ENCODE data around the gene CSMD2. TPM values are rescaled to one million over a fixed set of nuclear protein-coding genes. Genes with fewer than 3 reads are reported as not detected.

The CSMD2 gene
- polyA plus RNA-seq, 1 experiment = 1.8 TPM

GRCh38 chr1:33849211-33849610, 315.8 kb downstream of the CSMD2 start:
- ChIA-PET CTCF (interaction anchor here (0.6 to 0.9 kb wide), 2 partner anchors 47 to 314 kb away, joined by 3 to 4 read pairs; no protein-coding TSS in a partner anchor), POLR2A (interaction anchor here (0.6 kb wide), 2 partner anchors 35 to 410 kb away, joined by 7 read pairs; no protein-coding TSS in a partner anchor)
- TF ChIP-seq CTCF (IDR thresholded peaks at IDR 0.05; ENCODE audit: insufficient read depth, low read depth, low read length) = no peak
- no peaks in the 10 kb centered on the region for H3K36me3 ChIP-seq (ENCODE audit: control insufficient read depth, insufficient read depth, low read length)
- no peak overlapping the region for H3K4me3 ChIP-seq (ENCODE audit: low read depth, low read length)
- no peak for DNase-seq (ENCODE audit: low read depth)
- H3K27me3 ChIP-seq (ENCODE audit: control insufficient read depth, insufficient read depth, low read length) = no peaks in the 10 kb centered on the region

GRCh38 chr1:33848205-33848937, 316.7 kb downstream of the CSMD2 start:
- Histone ChIP-seq H3K4me3 (ENCODE audit: low read depth, low read length) (no peak overlapping the region), H3K27me3 (ENCODE audit: control insufficient read depth, insufficient read depth, low read length) (no peaks in the 10 kb centered on the region), H3K36me3 (ENCODE audit: control insufficient read depth, insufficient read depth, low read length) (no peaks in the 10 kb centered on the region)
- ChIA-PET CTCF (interaction anchor here (0.5 to 0.6 kb wide), 2 partner anchors 47 to 96 kb away, joined by 3 read pairs; no protein-coding TSS in a partner anchor), POLR2A (interaction anchor here (0.6 kb wide), 1 partner anchor 409 kb away, joined by 7 read pairs; no protein-coding TSS in a partner anchor)
- no peak for DNase-seq (ENCODE audit: low read depth)
- no peak for TF ChIP-seq CTCF (IDR thresholded peaks at IDR 0.05; ENCODE audit: insufficient read depth, low read depth, low read length)

- TF ChIP-seq CTCF (IDR thresholded peaks at IDR 0.05; ENCODE audit: insufficient read depth, low read depth, low read length) = no peak
Observed at GRCh38 chr1:33846861-33847260, 318.2 kb downstream of the CSMD2 start.

GRCh38 chr1:33844166-33844565, 320.9 kb downstream of the CSMD2 start:
- no peaks in the 10 kb centered on the region for H3K36me3 ChIP-seq (ENCODE audit: control insufficient read depth, insufficient read depth, low read length)
- H3K4me3 ChIP-seq (ENCODE audit: low read depth, low read length) = no peak overlapping the region
- ChIA-PET POLR2A (no interaction called here), CTCF (no interaction called here)
- no peak for DNase-seq (ENCODE audit: low read depth)
- no peak for TF ChIP-seq CTCF (IDR thresholded peaks at IDR 0.05; ENCODE audit: insufficient read depth, low read depth, low read length)
- H3K27me3 ChIP-seq (ENCODE audit: control insufficient read depth, insufficient read depth, low read length) = no peaks in the 10 kb centered on the region

More at GRCh38 chr1:33846861-33847260, 318.2 kb downstream of the CSMD2 start:
- no peak overlapping the region for H3K4me3 ChIP-seq (ENCODE audit: low read depth, low read length)
- no peaks in the 10 kb centered on the region for H3K36me3 ChIP-seq (ENCODE audit: control insufficient read depth, insufficient read depth, low read length)
- ChIA-PET POLR2A (no interaction called here), CTCF (no interaction called here)
- no peak for DNase-seq (ENCODE audit: low read depth)
- no peaks in the 10 kb centered on the region for H3K27me3 ChIP-seq (ENCODE audit: control insufficient read depth, insufficient read depth, low read length)

- Histone ChIP-seq H3K36me3 (ENCODE audit: control insufficient read depth, insufficient read depth, low read length) (no peaks in the 10 kb centered on the region), H3K4me3 (ENCODE audit: low read depth, low read length) (no peak overlapping the region), H3K27me3 (ENCODE audit: control insufficient read depth, insufficient read depth, low read length) (no peaks in the 10 kb centered on the region)
- CTCF ChIA-PET = no interaction called here
- DNase-seq (ENCODE audit: low read depth) = no peak
- POLR2A ChIA-PET = no interaction called here
- no peak for TF ChIP-seq CTCF (IDR thresholded peaks at IDR 0.05; ENCODE audit: insufficient read depth, low read depth, low read length)
Observed at GRCh38 chr1:33842348-33842747, 322.7 kb downstream of the CSMD2 start.

Data from BJ (cell line).